HG03064 (cell line): ENCODE data around the gene TPSG1.
"Not testable (repeated sequence)": the region's sequence is repeated elsewhere in the genome, so short reads cannot be mapped to it uniquely, and the experiment has no call there.

Experiments
- ATAC-seq: cut with Tn5 transposase; IDR thresholded peaks from one replicate; pipeline ENCODE4 v1.9.1; 2021; ENCODE audit warnings: low read depth; ENCODE audit not compliant: unreplicated experiment

TPSG1 gene

DNA sequence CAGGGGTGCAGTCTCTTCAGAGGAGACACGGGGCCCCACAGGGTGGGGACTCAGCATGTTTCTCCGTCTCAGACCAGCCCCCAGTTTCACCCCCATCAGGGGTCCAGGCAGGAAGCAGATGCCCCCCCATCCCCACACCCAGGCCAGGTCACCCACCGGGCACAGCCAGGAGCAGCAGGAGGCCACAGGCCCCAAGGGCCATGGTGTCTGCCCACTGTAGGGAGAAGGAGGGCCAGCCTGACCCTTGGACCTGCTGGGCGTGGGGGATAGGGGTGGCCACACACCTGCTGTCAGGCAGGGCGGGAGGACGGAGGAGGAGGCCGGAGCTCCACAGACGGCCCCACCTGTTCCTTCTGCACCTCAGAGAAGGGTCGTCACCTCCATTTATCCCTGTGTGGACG lies at the start of gene TPSG1:
Gene TPSG1, minus strand, starts transcription at position 218 of the 401 bp plus-strand sequence. Its CDS starts 16 bp downstream, at position 202.
- ATAC-seq: no peak

DNA sequence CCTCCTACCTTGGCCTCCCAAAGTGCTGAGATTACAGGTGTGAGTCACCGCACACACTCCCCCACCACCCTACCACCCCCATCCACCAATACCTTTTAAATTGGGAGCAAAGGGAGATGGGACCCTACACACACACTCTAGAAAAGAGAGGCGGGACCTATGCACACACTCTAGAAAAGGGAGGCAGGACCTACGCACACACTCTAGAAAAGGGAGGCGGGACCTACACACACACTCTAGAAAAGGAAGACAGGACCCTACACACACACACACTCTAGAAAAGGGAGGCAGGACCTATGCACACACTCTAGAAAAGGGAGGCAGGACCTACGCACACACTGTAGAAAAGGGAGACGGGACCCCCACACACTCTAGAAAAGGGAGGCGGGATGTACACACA lies 49.7 kb upstream of the TPSG1 start:
- ATAC-seq: no peak

DNA sequence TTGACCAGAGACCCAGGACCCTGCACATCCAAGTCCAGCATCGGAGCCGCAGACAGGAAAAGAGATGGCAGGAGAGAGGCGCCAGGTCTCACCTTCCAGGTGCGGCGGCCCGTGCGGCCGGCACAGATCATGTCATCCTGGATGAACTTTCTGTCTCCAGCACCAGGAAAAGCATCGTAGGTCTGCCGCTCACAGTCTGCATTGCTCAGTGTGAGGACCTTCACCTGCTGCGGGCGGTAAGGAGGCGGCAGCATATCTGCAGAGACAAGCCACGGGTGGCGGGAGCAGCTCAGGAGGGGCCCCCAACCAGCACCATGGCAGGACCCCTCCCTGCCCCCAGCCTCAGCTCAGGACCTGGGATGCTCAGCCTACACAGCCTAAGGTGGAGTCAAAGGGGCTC lies 48.7 kb upstream of the TPSG1 start:
- no peak for ATAC-seq

DNA sequence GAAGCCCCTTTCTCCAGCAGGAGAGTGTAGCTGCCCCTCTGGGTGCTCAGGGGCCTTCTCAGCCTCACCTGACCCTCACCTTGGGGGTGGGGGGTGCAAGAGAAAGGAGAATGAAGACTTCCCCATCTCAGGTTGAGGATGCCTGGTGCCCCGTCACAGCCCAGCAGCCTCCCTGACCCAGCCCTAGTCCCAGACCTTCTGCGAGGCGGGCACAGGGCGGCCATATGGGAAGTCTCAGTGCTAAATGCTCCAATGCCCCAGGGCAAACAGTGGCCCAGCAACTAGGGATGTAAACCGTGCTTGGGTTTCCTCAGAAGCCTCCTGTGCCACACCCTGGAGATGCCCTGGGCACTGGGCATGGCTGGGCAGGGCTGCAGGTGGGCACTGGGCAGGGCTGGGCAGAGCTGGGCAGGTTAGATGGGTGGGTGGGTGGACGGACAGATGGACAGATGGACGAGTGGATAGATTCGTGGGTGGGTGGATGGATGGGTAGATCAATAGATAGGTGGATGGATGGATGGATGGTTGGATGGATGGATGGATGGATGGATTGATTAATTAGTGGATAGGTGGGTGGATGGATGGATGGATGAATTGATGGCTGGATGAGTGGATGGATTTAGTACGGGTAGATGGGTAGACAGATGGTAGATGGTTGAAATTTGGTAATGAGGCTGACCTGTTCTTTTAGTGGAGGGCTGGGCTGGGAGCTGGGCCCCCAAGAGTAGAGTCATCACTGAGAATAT lies 47.6 kb upstream of the TPSG1 start:
- no peak for ATAC-seq

DNA sequence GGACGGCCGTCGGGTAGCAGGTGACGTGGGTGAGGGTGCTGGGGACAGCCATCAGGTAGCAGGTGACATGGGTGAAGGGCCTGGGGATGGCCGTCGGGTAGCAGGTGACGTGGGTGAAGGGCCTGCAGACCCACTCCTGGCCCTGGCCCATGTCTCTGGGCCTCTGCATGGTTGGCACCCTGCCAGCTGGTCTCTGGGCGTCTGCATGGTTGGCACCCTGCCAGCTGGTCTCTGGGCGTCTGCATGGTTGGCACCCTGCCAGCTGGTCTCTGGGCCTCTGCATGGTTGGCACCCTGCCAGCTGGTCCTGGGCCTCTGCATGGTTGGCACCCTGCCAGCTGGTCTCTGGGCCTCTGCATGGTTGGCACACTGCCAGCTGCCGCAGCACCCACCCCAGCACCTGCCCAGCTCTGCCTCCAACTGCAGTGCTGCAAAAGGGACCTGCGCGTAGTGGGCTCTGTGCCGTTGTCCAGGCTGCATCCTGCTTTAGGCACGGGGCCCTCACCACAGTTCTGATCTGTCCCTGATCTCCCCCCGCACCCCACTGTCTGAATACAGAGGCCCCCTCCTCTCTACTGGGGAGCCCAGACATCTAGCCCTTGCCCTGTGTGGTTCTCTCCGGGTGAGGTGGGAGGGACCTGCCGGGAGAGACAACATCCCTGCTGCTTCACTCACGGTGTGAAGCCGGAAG lies 46.8 kb upstream of the TPSG1 start:
- not testable (repeated sequence) for ATAC-seq

DNA sequence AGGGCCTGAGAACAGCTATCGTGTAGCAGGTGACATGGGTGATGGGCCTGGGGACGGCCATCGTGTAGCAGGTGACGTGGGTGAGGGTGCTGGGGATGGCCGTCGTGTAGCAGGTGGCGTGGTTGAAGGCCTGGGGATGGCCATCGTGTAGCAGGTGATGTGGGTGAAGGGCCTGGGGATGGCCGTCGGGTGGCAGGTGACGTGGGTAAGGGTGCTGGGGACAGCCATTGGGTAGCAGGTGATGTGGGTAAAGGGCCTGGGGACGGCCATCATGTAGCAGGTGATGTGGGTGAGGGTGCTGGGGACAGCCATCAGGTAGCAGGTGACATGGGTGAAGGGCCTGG lies 46.3 kb upstream of the TPSG1 start:
- ATAC-seq: no peak

DNA sequence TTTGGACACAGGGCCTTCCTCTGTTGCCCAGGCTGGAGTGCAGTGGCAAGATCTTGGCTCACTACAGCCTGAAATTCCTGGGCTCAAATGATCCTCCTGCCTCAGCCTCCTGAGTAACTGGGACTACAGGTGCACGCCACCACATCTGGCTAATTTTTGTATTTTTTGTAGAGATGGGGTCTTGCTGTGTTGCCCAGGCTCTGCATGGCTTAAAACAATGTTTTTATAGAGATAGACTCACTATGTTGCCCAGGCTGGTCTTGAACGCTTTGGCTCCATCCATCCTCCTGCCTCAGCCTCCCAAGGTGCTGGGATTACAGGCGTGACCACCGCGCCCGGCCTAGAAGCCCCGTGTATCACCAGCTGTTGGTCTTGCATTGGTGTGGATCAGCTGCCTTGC lies 44.4 kb upstream of the TPSG1 start:
- not testable (repeated sequence) for ATAC-seq

DNA sequence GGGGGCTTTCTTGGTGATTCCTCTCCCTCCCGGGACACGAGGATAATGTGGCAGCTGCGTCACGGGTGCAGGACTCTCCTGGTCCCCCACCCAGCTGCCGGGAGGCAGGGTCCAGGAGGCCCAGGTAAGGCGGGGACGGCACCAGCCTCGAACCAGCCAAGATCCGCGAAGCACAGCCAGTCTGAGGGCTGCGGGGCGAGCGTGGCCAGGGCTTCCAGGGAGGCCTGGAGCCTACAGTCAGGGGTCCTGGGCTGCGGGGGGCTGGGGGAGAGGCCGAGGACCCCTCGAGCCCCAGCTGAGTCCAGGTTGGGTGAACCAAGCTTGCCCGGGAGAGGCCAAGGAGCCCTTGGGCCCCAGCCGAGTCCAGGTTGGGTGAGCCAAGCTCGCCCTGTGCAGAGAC lies 40.8 kb upstream of the TPSG1 start:
- no peak for ATAC-seq

DNA sequence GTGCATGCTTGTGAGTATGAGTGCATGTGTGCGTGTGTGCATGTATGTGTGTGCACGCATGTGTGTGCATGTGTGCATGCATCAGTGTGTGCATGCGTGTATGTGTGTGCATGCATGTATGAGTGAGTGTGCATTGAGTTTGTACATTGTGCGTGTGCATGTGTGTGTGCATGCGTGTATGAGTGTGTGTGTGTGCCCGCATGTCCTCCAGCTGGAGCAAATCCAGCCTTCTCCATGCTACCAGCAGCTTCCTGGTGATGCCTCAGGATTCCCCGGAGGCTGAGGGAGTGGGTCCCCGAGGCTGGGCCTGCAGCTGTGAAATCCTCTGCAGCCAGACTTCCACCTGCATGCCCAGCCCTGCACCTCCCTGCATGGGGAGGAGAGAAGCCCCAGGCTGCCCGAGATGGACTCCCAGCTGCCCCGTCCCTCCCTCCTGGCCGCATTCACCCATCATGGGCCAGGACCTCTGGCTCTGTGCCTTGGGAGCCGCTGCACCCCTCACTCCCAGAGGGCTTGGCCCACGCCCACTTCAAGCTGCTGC lies 40.1 kb upstream of the TPSG1 start:
- ATAC-seq: no peak

DNA sequence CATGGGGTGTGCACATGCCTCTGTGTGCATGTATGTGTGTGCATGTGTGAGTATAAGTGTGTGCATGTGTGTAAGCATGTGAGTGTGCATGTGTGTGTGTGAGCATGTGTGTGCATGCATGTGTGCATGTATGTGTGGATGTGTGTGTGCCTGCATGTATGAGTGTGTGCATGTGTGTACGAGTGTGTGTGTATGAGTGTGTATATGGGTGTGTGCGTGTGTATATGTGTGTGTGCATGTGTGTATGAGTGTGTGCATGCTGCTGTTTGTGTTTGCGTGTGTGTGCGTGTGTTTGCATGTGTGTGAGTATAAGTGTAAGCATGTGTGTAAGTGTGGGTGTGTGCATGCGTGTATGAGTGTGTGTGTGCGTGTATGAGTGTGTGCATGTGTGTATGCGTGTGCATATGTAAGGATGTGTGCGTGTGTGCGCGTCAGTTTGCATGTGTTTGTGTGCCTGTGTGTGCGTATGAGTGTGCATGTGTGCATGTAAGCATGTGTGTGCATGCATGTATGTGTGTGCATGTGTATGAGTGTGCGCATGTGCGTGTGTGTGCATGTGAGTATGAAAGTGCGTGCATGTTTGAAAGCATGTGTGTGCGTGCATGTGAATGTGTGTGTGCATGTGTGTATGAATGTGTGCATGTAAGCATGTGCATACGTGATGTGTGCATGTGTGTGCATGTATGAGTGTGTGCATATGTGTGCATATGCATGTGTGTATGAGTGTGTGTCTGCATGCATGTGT lies 39.4 kb upstream of the TPSG1 start:
- ATAC-seq: no peak

DNA sequence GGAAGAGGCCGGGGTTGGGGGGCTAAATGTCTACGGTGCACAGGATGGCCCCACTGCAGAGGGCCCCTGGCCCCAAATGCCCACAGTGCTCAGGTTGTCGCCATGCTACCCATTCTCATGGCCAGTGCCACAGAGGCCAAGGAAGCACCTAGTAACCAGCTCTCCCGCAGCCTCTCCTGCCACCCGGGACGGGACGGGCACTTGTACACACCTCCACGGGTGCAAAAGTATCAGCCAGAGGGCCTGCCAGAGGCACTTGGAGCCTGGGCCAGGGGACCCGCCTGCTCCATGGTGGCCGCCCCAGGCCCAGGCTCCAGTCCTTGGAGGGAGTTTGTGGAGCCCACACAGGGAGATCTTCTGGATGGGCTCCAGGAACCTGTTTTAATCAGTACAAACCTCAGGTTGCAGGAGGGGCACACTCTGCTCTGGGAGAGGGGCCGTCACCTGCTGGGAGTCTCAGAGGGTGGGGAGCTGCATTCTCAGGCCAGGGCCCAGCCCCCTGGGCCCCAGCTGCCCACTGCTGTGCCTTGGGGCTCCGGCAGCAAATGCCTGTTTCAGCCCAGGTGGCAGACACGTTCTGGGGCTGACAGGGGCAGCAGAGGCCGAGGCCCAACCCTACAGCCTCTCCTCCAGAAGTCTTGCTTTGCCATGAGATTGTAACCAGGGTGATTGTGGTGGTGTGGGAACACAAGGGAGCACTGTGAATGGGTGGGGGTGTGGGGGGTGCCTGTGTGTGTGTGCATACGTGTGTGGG lies 38.7 kb upstream of the TPSG1 start:
- no peak for ATAC-seq

DNA sequence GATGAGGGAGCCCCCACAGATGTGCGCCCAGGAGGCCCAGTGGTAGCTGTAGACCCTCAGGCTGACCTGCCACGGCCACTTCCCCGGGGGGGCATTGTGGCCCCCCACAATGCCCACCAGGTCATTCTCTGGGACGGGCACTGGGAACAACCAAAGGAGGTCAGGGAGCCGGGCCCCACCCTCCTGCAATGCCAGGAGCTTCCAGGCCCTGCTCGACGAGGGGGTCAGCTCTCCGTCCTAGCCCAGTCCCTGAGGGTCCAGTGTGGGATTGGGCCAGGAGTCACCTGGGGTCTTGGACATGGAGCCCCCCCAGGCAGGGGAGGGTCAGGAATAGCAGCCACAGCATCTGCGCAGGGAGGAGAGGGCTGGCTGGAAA lies 37.8 kb upstream of the TPSG1 start:
- no peak for ATAC-seq

DNA sequence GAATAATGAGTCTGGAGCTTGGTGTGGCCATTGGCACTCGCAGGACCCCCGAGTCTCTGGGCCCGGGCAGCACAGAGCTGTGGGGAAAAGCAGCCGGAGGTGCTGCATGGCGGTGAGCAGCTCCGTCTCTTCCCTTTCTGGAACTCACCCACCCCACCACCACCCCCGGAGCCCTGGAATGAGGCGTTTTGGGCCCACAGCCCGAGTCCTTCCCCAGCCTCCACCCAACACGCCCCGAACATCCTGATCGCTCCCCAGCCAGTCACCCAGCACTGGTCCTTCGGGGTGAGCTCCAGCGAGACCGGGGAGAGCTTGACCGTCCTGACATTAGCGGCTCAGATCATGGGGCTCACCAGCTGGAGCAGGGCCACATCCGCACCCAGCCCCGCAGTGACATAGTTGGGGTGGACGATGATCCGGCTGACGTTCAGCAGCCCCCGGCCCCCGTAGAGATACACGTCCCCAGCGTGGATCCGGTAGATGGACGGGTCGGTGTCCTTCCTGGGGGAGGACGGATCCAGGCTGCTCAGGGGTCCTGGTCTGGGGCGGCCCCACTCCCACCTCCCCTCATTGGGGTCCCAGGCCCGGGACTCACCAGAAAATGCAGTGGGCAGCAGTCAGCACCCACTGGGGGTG lies 37.3 kb upstream of the TPSG1 start:
- ATAC-seq: no peak

DNA sequence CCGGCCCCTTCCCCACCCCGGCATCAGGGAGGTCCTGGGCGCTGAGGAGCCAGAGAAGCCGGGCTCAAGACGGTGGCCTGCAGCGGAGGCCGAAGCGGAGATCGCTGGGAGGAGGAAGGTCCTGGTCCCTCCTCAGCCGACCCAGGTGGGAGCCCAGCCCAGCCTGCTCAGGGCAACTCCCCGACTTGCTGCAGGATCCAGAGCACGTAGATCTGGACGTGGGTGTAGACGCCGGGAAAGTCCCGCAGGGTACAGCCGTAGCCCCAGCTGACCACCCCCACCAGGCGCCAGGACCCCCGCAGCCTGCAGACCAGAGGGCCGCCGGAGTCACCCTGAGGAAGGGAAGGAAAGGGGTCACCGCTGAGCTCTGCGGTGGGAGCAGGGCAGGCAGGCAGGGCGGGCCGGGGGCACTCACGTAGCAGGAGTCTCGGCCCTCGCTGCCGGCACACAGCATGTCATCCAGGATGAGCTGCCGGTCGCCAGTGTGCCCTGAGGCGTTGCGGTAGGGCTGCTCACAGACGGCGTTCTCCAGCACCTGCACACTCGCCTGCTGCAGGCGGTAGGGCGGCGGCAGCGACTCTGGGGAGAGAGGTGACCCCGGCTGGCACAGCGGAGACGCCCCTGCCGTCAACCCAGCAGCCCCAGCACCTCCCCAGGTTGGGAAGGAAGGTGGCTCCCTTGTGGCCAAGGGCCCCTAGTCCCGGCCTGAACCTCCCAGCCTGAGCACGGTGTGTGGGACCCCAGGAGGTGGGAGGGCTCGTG lies 36.2 kb upstream of the TPSG1 start:
- no peak for ATAC-seq

DNA sequence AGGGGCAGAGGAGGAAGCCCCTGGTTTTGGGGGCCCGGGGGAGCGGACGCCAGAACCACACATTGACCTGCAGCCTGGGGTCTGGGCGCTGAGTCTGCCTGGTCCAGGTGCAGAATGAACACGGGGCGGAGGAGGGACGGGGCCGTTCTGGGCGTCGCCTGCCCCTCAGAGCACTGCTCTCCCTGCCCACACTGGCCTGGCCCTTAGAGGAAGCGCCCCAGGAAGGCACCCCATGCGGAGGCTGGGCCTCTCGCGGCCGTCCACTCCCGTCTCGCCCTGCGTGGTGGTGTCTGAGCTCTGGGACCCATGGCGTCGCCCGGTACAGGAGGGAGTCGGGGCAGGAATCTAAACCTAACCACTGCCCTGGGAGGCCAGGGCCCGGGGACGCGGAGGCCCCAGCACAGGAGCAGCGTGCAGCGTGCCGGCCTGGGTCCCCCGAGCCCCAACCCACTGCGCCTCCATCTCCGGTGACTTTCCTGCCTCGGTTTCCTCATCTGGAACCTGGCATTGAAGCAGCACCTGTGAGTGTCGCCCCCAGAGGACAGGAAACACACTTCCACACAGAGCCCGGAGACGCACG lies 35.1 kb upstream of the TPSG1 start:
- no peak for ATAC-seq

DNA sequence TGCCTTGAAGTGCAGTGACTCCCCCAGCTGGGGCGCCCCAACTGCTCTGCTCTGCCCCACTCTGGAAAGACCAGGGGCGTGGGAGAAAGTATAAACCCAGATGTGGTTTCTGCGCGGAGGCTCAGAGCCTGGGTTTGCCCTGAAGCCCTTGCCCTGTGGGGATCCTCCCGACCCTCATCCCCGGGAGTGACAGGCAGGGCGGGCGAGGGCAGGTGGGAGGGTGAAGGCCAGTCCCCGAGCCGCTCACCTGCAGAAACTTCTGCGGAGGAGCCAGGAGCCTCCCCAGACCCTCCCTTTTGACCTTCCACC lies 34.6 kb upstream of the TPSG1 start:
- no peak for ATAC-seq

DNA sequence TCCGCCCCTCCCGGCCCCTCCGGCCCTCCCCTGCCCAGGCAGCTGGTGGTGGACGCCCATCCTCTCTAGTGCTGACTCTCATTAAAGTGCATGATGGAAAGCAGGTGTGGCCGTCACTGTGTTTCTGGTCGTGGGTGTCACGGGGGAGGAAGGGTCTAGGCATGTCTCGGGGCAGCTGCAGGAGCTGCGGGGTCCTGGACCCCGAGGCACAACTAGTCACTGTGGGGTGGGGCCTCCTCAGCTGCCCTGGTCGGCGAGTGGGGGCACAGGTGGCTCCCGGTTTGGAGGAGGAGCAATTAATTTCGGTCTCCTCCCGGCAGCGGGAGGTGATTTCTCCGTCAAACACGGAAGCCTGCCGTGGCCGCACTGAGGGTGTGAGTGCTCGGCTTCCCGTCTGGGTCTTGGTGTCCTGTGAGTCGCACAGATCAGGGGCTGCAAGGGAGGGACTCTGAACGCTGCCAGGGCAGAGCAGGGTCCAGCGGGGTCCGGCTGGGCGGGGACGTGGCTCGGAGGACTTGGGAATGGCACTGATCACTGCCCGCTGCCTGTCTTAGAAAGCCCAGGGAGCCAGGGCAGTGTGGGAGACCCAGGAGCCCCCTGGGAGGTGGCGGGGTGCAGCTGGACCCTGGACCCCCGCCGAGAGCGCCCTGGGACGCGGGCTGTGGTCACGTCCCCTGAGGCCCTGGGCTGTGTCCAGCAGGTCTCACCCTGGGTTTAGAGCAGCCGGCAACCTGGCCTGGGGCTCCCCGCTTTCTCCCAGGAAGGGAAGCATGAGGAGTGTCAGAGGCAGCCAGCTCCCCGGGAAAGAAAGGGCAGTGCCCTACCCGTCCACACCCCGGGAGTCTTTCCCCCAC lies 34.1 kb upstream of the TPSG1 start:
- no peak for ATAC-seq

DNA sequence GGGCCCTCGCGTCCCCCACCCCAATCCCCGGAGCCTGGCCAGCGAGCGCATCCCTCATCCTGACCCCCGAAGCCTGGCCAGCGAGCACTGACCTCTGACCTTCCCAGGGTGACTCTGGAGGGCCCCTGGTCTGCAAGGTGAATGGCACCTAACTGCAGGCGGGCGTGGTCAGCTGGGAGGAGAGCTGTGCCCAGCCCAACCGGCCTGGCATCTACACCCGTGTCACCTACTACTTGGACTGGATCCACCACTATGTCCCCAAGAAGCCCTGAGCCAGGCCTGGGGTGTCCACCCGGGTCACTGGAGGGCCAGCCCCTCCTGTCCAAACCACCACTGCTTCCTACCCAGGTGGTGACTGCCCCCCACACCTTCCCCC lies 33.1 kb upstream of the TPSG1 start:
- no peak for ATAC-seq
